K562 (cell line): ENCODE measurements around the gene C6orf89. TPM values are rescaled to one million over a fixed set of nuclear protein-coding genes. Genes with fewer than 3 reads are reported as not detected.
A peak's percentile ranks its signal among the peaks of the same experiment; 100 is the strongest.

Experiments used
- ARID1B ChIP-seq: fragments of 450-650 bp; IDR thresholded peaks from 2 replicates; pipeline ENCODE4 v1.6.1; 2016; ENCODE audit warnings: antibody characterized with exemption, mild to moderate bottlenecking, inconsistent platforms
- C11orf30 ChIP-seq: fragments of 450-650 bp; IDR thresholded peaks from 2 replicates; pipeline ENCODE4 v1.6.1; 2016; ENCODE audit warnings: low read depth, mild to moderate bottlenecking
- ESRRB ChIP-seq: fragments of 250-450 bp; sonication (Bioruptor Pico); IDR thresholded peaks from 2 replicates; pipeline ENCODE4 v1.5.0; 2020; ENCODE audit warnings: mild to moderate bottlenecking, moderate library complexity, borderline replicate concordance
- ETS2 ChIP-seq: IDR thresholded peaks from 2 replicates; pipeline ENCODE4 v1.6.1; 2016; ENCODE audit warnings: borderline replicate concordance, missing genetic modification characterization, mild to moderate bottlenecking, moderate library complexity, missing compliant biosample characterization; ENCODE audit not compliant: poor library complexity, severe bottlenecking
- EZH2 ChIP-seq: IDR thresholded peaks from 2 replicates; pipeline ENCODE4 v1.6.1; 2012; ENCODE audit warnings: low read depth, mild to moderate bottlenecking, inconsistent platforms, low read length, borderline replicate concordance
- GTF2A2 ChIP-seq: IDR thresholded peaks from 2 replicates; pipeline ENCODE4 v1.6.1; 2016; ENCODE audit warnings: mild to moderate bottlenecking, missing genetic modification characterization, missing compliant biosample characterization
- NCOR1 ChIP-seq: fragments of 450-650 bp; IDR thresholded peaks from 2 replicates; pipeline ENCODE4 v1.6.1; 2016; ENCODE audit warnings: mild to moderate bottlenecking, moderate library complexity
- NELFE ChIP-seq: IDR thresholded peaks from 2 replicates; pipeline ENCODE4 v1.6.1; 2011; ENCODE audit warnings: mild to moderate bottlenecking; ENCODE audit not compliant: insufficient read depth, insufficient read length
- NFRKB ChIP-seq: fragments of 450-650 bp; IDR thresholded peaks from 2 replicates; pipeline ENCODE4 v1.6.1; 2016; ENCODE audit warnings: low read depth
- POLR2AphosphoS2 ChIP-seq: IDR thresholded peaks from 2 replicates; pipeline ENCODE4 v1.6.1; 2012; ENCODE audit warnings: low read length, improper control_type of control experiment
- RNF2 ChIP-seq: sonication (generic); IDR thresholded peaks from 2 replicates; pipeline ENCODE4 v1.6.1; 2016
- TAF9B ChIP-seq: fragments of 450-650 bp; IDR thresholded peaks from 2 replicates; pipeline ENCODE4 v1.6.1; 2018; ENCODE audit warnings: mild to moderate bottlenecking; ENCODE audit not compliant: partially characterized antibody
- TFAM ChIP-seq: fragments of 250-450 bp; sonication (Bioruptor Pico); conservative IDR thresholded peaks from 2 replicates; pipeline ENCODE4 v1.5.0; 2021; ENCODE audit warnings: mild to moderate bottlenecking, moderate library complexity
- ZNF121 ChIP-seq: sonication (generic); formaldehyde crosslinking; conservative IDR thresholded peaks from 2 replicates; pipeline ENCODE4 v1.8.0; 2022; ENCODE audit warnings: missing genetic modification reagents
- ZNF124 ChIP-seq: sonication (generic); formaldehyde crosslinking; IDR thresholded peaks from 2 replicates; pipeline ENCODE4 v1.8.1; 2022; ENCODE audit warnings: missing genetic modification reagents
- ZNF217 ChIP-seq: sonication (generic); formaldehyde crosslinking; IDR thresholded peaks from 2 replicates; pipeline ENCODE4 v1.8.0; 2022; ENCODE audit warnings: mild to moderate bottlenecking, missing genetic modification reagents
- ZNF239 ChIP-seq: fragments of 250-450 bp; sonication (Bioruptor Pico); IDR thresholded peaks from 2 replicates; pipeline ENCODE4 v1.4.0; 2020; ENCODE audit warnings: mild to moderate bottlenecking
- ZNF57 ChIP-seq: fragments of 450-650 bp; formaldehyde crosslinking; IDR thresholded peaks from 2 replicates; pipeline ENCODE4 v1.4.0; 2020; ENCODE audit warnings: mild to moderate bottlenecking, moderate library complexity
- polyA plus RNA-seq, 8 experiments: library from polyadenylated mRNA; depleted of rRNA in 4 of 8; stranded (reverse) in 5 of 8; unstranded in 3 of 8; fragments of >200 nt; fragmentation: Nextera tagmentation in 2 of 8; fragmentation: Illumina TruSeq in 1 of 8; extraction: Ambion mirVana in 2 of 8; extraction: Trizol in 1 of 8; gene quantifications; 2 replicates each; pipeline versions ENCODE4 v1.2.1 to v1.2.3, GENCODE V29; 2011 to 2014; ENCODE audit warnings: inconsistent platforms in 1 of 8, missing spikeins in 1 of 8
- total RNA-seq, 7 experiments: library from RNA; depleted of rRNA in 6 of 7; stranded (reverse); fragments of >200 nt in 6 of 7; fragmentation: Illumina TruSeq in 2 of 7; extraction: Trizol in 2 of 7; gene quantifications; 2 replicates each; pipeline versions ENCODE4 v1.2.1 to v1.2.3, GENCODE V29; 2011 to 2021; ENCODE audit warnings: low replicate concordance in 1 of 7
- TF ChIP-seq, protein P1 (sequence below): sonication (generic); formaldehyde crosslinking; IDR thresholded peaks from 2 replicates; pipeline ENCODE4 v1.8.0; 2022; ENCODE audit warnings: mild to moderate bottlenecking, low read depth, missing genetic modification reagents
- TF ChIP-seq, protein P2 (sequence below): fragments of 450-650 bp; IDR thresholded peaks from 2 replicates; pipeline ENCODE4 v1.6.1; 2017; ENCODE audit warnings: antibody characterized with exemption
- TF ChIP-seq, protein P3 (sequence below): fragments of 450-650 bp; IDR thresholded peaks from 2 replicates; pipeline ENCODE4 v1.6.1; 2016; ENCODE audit warnings: missing biosample characterization, missing genetic modification characterization
- TF ChIP-seq, protein P4 (sequence below): fragments of 450-650 bp; formaldehyde crosslinking; IDR thresholded peaks from 2 replicates; pipeline ENCODE4 v1.4.0; 2020; ENCODE audit warnings: mild to moderate bottlenecking
- TF ChIP-seq, protein P5 (sequence below): sonication (generic); formaldehyde crosslinking; IDR thresholded peaks from 2 replicates; pipeline ENCODE4 v1.8.0; 2022; ENCODE audit warnings: mild to moderate bottlenecking, missing genetic modification reagents

Gene C6orf89
- total and polyA plus RNA-seq, 9 of the 15 experiments (the other 6 are each of a cell fraction or from before 2014, with no cell fraction given), result 35.2 to 111 (median 58.5) TPM

DNA sequence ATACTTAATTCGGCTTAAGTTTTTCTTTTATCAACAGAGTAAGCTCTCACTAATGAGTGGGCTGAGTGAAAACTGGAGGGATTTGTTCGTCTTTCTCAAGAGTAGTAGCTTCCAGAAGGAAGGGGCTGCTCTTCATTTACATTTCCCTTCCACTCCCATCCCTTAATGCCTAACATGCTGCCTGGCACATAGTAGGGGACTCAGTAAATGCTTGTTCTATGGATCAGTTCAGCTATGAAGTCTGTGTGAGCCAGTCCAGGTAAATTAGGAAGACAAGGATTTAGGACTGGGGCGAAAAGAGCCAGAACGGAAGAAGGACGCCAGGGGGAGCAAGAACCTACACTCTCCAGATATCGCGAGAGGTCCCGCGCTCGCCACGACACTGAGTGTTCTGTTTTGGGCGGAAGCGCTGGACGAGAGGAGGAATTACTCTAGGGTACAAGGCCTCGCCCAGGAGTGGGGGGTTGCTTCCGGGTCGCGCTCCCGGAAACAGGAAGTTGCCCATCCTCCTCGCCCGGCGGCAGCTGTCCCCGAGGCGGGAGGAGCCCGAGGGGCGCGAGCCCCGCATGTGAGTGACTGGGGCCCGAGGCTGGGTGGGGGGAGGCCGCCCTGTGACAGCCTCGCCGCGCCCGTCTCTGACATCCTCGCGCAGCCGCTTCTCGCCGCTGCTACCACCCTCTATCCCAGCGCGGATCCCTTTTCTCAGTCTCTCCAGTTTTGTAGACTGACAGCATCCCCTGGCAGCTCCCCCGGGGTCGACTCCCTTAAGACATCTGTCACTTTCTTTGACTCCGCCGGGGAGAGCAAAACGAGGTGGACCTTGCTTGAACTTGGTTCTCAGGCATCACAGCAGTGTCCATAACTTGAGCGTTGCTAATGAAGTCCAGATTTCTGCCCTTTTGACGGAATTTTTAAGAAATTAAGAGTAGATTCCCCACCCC, at the start of gene C6orf89 (continued):
- TF ChIP-seq ZNF217 (CRISPR knock-in tag) (no peak), TFAM (CRISPR knock-in tag) (no peak), NCOR1 (peak; percentile 32; the same call in 1 of the 2 replicates), TAF9B (peak; percentile 73), ZNF124 (no peak), C11orf30 (peak; percentile 87), NFRKB (no peak; the same call in none of the 2 replicates), ZNF121 (CRISPR knock-in tag) (no peak), ETS2 (tag) (no peak), GTF2A2 (tag) (no peak), ZNF57 (CRISPR knock-in tag) (no peak), RNF2 (peak; percentile 76; the same call in 1 of the 2 replicates), ESRRB (CRISPR knock-in tag) (no peak), EZH2 (no peak), ARID1B (no peak; the same call in 1 of the 2 replicates), POLR2AphosphoS2 (no peak), ZNF239 (CRISPR knock-in tag) (no peak), NELFE (no peak)
- TF ChIP-seq, protein P1, sequence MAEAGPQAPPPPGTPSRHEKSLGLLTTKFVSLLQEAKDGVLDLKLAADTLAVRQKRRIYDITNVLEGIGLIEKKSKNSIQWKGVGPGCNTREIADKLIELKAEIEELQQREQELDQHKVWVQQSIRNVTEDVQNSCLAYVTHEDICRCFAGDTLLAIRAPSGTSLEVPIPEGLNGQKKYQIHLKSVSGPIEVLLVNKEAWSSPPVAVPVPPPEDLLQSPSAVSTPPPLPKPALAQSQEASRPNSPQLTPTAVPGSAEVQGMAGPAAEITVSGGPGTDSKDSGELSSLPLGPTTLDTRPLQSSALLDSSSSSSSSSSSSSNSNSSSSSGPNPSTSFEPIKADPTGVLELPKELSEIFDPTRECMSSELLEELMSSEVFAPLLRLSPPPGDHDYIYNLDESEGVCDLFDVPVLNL (CRISPR knock-in tag), result 0 out of 2 replicates have a peak, but pooled peaks have one; percentile 37
- TF ChIP-seq, protein P2, sequence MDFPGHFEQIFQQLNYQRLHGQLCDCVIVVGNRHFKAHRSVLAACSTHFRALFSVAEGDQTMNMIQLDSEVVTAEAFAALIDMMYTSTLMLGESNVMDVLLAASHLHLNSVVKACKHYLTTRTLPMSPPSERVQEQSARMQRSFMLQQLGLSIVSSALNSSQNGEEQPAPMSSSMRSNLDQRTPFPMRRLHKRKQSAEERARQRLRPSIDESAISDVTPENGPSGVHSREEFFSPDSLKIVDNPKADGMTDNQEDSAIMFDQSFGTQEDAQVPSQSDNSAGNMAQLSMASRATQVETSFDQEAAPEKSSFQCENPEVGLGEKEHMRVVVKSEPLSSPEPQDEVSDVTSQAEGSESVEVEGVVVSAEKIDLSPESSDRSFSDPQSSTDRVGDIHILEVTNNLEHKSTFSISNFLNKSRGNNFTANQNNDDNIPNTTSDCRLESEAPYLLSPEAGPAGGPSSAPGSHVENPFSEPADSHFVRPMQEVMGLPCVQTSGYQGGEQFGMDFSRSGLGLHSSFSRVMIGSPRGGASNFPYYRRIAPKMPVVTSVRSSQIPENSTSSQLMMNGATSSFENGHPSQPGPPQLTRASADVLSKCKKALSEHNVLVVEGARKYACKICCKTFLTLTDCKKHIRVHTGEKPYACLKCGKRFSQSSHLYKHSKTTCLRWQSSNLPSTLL, result no peak
- TF ChIP-seq, protein P3, sequence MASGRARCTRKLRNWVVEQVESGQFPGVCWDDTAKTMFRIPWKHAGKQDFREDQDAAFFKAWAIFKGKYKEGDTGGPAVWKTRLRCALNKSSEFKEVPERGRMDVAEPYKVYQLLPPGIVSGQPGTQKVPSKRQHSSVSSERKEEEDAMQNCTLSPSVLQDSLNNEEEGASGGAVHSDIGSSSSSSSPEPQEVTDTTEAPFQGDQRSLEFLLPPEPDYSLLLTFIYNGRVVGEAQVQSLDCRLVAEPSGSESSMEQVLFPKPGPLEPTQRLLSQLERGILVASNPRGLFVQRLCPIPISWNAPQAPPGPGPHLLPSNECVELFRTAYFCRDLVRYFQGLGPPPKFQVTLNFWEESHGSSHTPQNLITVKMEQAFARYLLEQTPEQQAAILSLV (tag), result no peak
- TF ChIP-seq, protein P4, sequence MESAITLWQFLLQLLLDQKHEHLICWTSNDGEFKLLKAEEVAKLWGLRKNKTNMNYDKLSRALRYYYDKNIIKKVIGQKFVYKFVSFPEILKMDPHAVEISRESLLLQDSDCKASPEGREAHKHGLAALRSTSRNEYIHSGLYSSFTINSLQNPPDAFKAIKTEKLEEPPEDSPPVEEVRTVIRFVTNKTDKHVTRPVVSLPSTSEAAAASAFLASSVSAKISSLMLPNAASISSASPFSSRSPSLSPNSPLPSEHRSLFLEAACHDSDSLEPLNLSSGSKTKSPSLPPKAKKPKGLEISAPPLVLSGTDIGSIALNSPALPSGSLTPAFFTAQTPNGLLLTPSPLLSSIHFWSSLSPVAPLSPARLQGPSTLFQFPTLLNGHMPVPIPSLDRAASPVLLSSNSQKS (CRISPR knock-in tag), result no peak
- TF ChIP-seq, protein P5, sequence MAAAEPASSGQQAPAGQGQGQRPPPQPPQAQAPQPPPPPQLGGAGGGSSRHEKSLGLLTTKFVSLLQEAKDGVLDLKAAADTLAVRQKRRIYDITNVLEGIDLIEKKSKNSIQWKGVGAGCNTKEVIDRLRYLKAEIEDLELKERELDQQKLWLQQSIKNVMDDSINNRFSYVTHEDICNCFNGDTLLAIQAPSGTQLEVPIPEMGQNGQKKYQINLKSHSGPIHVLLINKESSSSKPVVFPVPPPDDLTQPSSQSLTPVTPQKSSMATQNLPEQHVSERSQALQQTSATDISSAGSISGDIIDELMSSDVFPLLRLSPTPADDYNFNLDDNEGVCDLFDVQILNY, result 0 out of 2 replicates have a peak, but pooled peaks have one; percentile 27
